ENCODE data around the gene PWWP2A. TPM values are rescaled to one million over a fixed set of nuclear protein-coding genes. Genes with fewer than 3 reads are reported as not detected.

Gene PWWP2A
- total and polyA plus RNA-seq, 12 donors, result 7.0 to 32.9 (median 22.9) TPM

DNA sequence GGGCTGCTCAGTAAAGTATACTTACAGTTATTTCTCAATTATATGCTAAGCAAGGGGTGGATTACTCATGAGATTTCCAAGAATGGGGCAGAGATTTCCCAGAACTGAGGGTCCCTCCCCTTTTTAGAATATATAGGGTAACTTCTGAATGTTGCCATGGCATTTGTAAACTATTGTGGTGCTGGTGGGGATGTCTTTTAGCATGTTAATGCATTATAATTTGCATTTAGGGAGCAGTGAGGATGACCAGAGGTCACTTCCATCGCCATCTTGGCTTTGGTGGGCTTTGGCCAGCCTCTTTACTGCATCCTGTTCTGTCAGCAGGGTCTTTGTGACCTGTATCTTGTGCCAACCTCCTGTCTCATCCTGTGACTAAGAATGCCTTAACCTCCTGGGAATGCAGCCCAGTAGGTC, 74.9 kb downstream of the PWWP2A start:
- no peaks in the 10 kb centered on the region for H3K27me3 ChIP-seq
- no peak overlapping the region for H3K27ac ChIP-seq
- WGBS, 4 donors, result 86 to 94% (median 90%) methylated on average over 1 of the region's 1 CpG
- intact Hi-C loops (cut with DNase I), result no loop called here
- H3K36me3 ChIP-seq (replicated peaks in 1 of 2), result peaks cover 0 to 22% of the 10 kb centered on the region in 2 donors
- no peaks in the 10 kb centered on the region for H3K4me1 ChIP-seq (replicated peaks in 1 of 2)
- TF ChIP-seq, protein P1, sequence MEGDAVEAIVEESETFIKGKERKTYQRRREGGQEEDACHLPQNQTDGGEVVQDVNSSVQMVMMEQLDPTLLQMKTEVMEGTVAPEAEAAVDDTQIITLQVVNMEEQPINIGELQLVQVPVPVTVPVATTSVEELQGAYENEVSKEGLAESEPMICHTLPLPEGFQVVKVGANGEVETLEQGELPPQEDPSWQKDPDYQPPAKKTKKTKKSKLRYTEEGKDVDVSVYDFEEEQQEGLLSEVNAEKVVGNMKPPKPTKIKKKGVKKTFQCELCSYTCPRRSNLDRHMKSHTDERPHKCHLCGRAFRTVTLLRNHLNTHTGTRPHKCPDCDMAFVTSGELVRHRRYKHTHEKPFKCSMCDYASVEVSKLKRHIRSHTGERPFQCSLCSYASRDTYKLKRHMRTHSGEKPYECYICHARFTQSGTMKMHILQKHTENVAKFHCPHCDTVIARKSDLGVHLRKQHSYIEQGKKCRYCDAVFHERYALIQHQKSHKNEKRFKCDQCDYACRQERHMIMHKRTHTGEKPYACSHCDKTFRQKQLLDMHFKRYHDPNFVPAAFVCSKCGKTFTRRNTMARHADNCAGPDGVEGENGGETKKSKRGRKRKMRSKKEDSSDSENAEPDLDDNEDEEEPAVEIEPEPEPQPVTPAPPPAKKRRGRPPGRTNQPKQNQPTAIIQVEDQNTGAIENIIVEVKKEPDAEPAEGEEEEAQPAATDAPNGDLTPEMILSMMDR (IDR thresholded peaks at IDR 0.05), result no peak
- no peak for TF ChIP-seq POLR2A (IDR thresholded peaks at IDR 0.05)
- no peak for DNase-seq
- H3K4me3 ChIP-seq, result no peak overlapping the region
- no peaks in the 10 kb centered on the region for H3K9me3 ChIP-seq (replicated peaks in 1 of 3)

- intact Hi-C loops (cut with DNase I), result no loop called here
- Histone ChIP-seq H3K27ac (no peak overlapping the region), H3K4me1 (replicated peaks in 1 of 2) (no peaks in the 10 kb centered on the region), H3K36me3 (replicated peaks in 1 of 2) (peaks cover 0 to 23% of the 10 kb centered on the region in 2 donors), H3K27me3 (no peaks in the 10 kb centered on the region), H3K9me3 (replicated peaks in 1 of 3) (no peaks in the 10 kb centered on the region), H3K4me3 (no peak overlapping the region)
- WGBS, 4 donors, result 83 to 90% (median 88%) methylated on average over 3 of the region's 3 CpGs
- TF ChIP-seq POLR2A (IDR thresholded peaks at IDR 0.05), result no peak
- TF ChIP-seq, protein P1 (IDR thresholded peaks at IDR 0.05), result no peak
- no peak for DNase-seq
Observed at GRCh38 chr5:160042671-160043070, 76.6 kb downstream of the PWWP2A start.

Other genes starting within 250 kb of the PWWP2A start
- gene ADRA1B, start 203.0 kb downstream of the PWWP2A start, total RNA-seq, result 10 to 100 TPM in 1 of 9 donors, 1 to 10 TPM in 7, not detected in 1; 1.5 to 12.1 (median 5.0) TPM
- 1 to 10 TPM in 2 of 3 donors, under 1 TPM in 1; 0.67 to 1.8 (median 1.6) TPM for gene ADRA1B, start 203.0 kb downstream of the PWWP2A start, polyA plus RNA-seq
- gene TTC1, start 110.3 kb downstream of the PWWP2A start, total RNA-seq, result 10 to 100 TPM; 34.4 to 91.6 (median 48.0) TPM
- gene TTC1, start 110.3 kb downstream of the PWWP2A start, polyA plus RNA-seq, result 100 to 1,000 TPM in 1 of 3 donors, 10 to 100 TPM in 2; 32.7 to 131 (median 34.5) TPM
- gene FABP6, start 110.1 kb upstream of the PWWP2A start, total RNA-seq, result 10 to 100 TPM in 2 of 9 donors, 1 to 10 TPM in 5, under 1 TPM in 1, not detected in 1; 0.39 to 12.8 (median 8.4) TPM
- 10 to 100 TPM; 12.6 to 29.4 (median 17.4) TPM for gene FABP6, start 110.1 kb upstream of the PWWP2A start, polyA plus RNA-seq
- gene CCNJL, start 193.1 kb upstream of the PWWP2A start, total RNA-seq, result 10 to 100 TPM in 1 of 9 donors, 1 to 10 TPM in 8; 1.2 to 10.6 (median 5.1) TPM
- gene CCNJL, start 193.1 kb upstream of the PWWP2A start, polyA plus RNA-seq, result 1 to 10 TPM; 1.7 to 3.3 (median 2.0) TPM

Data from adrenal gland (tissue), 12 donors.